Sigmoid colon (tissue), 7 donors: ENCODE results near the gene MORF4L1. TPM values are rescaled to one million over a fixed set of nuclear protein-coding genes. Genes with fewer than 3 reads are reported as not detected.
A peak's percentile ranks its signal among the peaks of the same experiment; 100 is the strongest.
"Not testable (repeated sequence)": the region's sequence is repeated elsewhere in the genome, so short reads cannot be mapped to it uniquely, and the experiment has no call there.

ENCODE experiments used
- DNase-seq: peaks from one replicate; pipeline ENCODE4 v3.0.0-alpha.2; 2019
- H3K27ac ChIP-seq, 4 donors: fragments of 200-600 bp; sonication (generic); one replicate each; pipeline ENCODE4 v1.5.1; 2016 to 2019; ENCODE audit warnings: mild to moderate bottlenecking in 1 of 4
- H3K27me3 ChIP-seq, 3 donors: fragments of 200-600 bp; sonication (generic); one replicate each; pipeline ENCODE4 v1.5.1; 2019; ENCODE audit warnings: mild to moderate bottlenecking in 1 of 3
- H3K36me3 ChIP-seq, 4 donors: fragments of 200-600 bp; sonication (generic); one replicate each; pipeline ENCODE4 v1.5.1; 2016 to 2019
- H3K4me1 ChIP-seq, 4 donors: fragments of 200-600 bp; sonication (generic); one replicate each; pipeline ENCODE4 v1.5.1; 2017 to 2019
- H3K4me3 ChIP-seq, 4 donors: fragments of 200-600 bp; sonication (generic); one replicate each; pipeline ENCODE4 v1.5.1; 2017 to 2019; ENCODE audit warnings: mild to moderate bottlenecking in 2 of 4, moderate library complexity in 1 of 4
- H3K9me3 ChIP-seq, 4 donors: fragments of 200-600 bp in 3 of 4; sonication (generic) in 3 of 4; one replicate each; pipeline versions ENCODE4 v1.5.1 to v1.6.1; 2013 to 2019
- EP300 ChIP-seq, 4 donors: sonication (generic); formaldehyde crosslinking; IDR thresholded peaks; one replicate each; pipeline ENCODE4 v1.6.1; 2017; ENCODE audit warnings: antibody characterized with exemption in 4 of 4
- POLR2A ChIP-seq, 2 donors: fragments of 450-650 bp; IDR thresholded peaks; one replicate each; pipeline ENCODE4 v1.6.1; 2016; ENCODE audit warnings: antibody characterized with exemption in 2 of 2, mild to moderate bottlenecking in 2 of 2, moderate library complexity in 2 of 2
- POLR2AphosphoS5 ChIP-seq, 4 donors: sonication (generic); formaldehyde crosslinking; IDR thresholded peaks; one replicate each; pipeline ENCODE4 v1.6.1; 2017; ENCODE audit warnings: antibody characterized with exemption in 4 of 4
- WGBS, 2 donors: extraction: QIAGEN DNeasy Blood & Tissue Kit; methylation state at CpG; one replicate each; pipeline ENCODE4 v1.1.7; 2013; 5-methylcytosine and 5-hydroxymethylcytosine counted together
- intact Hi-C: fragments of 100-400 bp; cut with DNase I; formaldehyde crosslinking; loops from one replicate; pipeline ENCODE4 v1.15.1; 2023
- polyA plus RNA-seq, 3 donors: library from polyadenylated mRNA; stranded (reverse); fragments of 200-250 nt; gene quantifications; one replicate each; pipeline ENCODE4 v1.2.3, GENCODE V29; 2013
- total RNA-seq, 4 donors: library from RNA; depleted of rRNA; stranded (reverse); fragments of >200 nt; gene quantifications; one replicate each; pipeline ENCODE4 v1.1.0, GENCODE V29; 2016
- TF ChIP-seq, protein P1 (sequence below), 4 experiments: fragments of 450-650 bp in 3 of 4; fragments of 200-600 bp in 1 of 4; IDR thresholded peaks; one replicate each; pipeline ENCODE4 v1.5.1; 2016 to 2019; ENCODE audit warnings: antibody characterized with exemption in 4 of 4, mild to moderate bottlenecking in 3 of 4, moderate library complexity in 2 of 4
- donor health status: healthy with polysubstance abuse.
- donor health status: Bipolar disorder and iron deficiency.
- donor health status: healthy.

The MORF4L1 gene
- total and polyA plus RNA-seq, 7 donors, result 245 to 500 (median 318) TPM

DNA sequence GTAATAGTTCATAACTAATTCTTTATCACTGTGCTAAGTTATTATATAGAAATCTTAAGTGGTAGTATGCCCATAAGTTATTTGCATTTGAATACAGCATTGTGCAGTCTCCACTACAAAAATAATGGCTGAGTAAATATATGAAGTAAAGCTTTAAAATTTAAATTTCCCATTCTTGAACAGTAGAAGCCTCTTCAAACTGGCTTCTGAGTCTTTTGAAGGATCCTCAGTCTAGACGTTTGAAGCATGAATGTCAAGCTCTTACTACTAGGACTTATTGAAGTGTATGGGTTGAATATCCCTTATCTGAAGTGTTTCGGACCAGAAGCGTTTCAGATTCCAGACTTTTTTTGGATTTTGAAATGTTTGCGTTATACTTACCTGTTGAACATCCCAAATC is 16.3 kb downstream of the MORF4L1 start:
- Histone ChIP-seq H3K36me3 (peaks cover 25 to 82% (median 60%) of the 10 kb centered on the region in 4 donors), H3K27ac (no peak overlapping the region), H3K27me3 (no peaks in the 10 kb centered on the region), H3K4me3 (no peak overlapping the region), H3K9me3 (no peaks in the 10 kb centered on the region), H3K4me1 (peaks cover 0 to 11% (median 8%) of the 10 kb centered on the region in 4 donors)
- no peak for TF ChIP-seq POLR2A (IDR thresholded peaks at IDR 0.05)
- TF ChIP-seq EP300 (IDR thresholded peaks at IDR 0.05), result no peak
- no peak for TF ChIP-seq POLR2AphosphoS5 (IDR thresholded peaks at IDR 0.05)
- TF ChIP-seq, protein P1, sequence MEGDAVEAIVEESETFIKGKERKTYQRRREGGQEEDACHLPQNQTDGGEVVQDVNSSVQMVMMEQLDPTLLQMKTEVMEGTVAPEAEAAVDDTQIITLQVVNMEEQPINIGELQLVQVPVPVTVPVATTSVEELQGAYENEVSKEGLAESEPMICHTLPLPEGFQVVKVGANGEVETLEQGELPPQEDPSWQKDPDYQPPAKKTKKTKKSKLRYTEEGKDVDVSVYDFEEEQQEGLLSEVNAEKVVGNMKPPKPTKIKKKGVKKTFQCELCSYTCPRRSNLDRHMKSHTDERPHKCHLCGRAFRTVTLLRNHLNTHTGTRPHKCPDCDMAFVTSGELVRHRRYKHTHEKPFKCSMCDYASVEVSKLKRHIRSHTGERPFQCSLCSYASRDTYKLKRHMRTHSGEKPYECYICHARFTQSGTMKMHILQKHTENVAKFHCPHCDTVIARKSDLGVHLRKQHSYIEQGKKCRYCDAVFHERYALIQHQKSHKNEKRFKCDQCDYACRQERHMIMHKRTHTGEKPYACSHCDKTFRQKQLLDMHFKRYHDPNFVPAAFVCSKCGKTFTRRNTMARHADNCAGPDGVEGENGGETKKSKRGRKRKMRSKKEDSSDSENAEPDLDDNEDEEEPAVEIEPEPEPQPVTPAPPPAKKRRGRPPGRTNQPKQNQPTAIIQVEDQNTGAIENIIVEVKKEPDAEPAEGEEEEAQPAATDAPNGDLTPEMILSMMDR (IDR thresholded peaks at IDR 0.05), result no peak
- no peak for DNase-seq
- WGBS, 2 donors, result 88 to 94% methylated on average over 4 of the region's 4 CpGs
- intact Hi-C loops, result no loop called here

DNA sequence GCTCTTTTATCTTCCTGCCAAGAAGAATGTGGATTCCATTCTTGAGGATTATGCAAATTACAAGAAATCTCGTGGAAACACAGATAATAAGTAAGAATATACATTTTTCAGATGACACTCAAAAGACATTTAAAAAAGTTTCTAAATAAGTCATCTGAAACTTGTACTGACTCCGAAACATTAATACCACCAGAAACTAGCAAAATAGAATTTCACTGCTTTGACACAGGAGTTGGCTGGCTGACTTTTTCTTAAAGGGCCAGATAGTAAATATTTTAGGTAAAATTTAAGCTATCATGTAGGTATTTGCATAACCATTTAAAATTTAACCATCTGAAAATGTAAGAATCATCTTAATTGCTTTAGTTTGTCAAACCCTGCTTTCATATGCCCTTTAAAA is 20.8 kb downstream of the MORF4L1 start:
- no peak for DNase-seq
- no peaks in the 10 kb centered on the region for H3K9me3 ChIP-seq
- TF ChIP-seq EP300 (IDR thresholded peaks at IDR 0.05) (no peak), POLR2A (IDR thresholded peaks at IDR 0.05) (no peak), POLR2AphosphoS5 (IDR thresholded peaks at IDR 0.05) (no peak)
- TF ChIP-seq, protein P1 (IDR thresholded peaks at IDR 0.05), result no peak
- H3K27ac ChIP-seq, result no peak overlapping the region
- H3K36me3 ChIP-seq, result peaks cover 24 to 100% (median 58%) of the 10 kb centered on the region in 4 donors
- no peaks in the 10 kb centered on the region for H3K4me1 ChIP-seq
- no peak overlapping the region for H3K4me3 ChIP-seq
- WGBS, 2 donors, result 72 to 84% methylated on average over 2 of the region's 2 CpGs
- intact Hi-C loops, result no loop called here
- no peaks in the 10 kb centered on the region for H3K27me3 ChIP-seq

DNA sequence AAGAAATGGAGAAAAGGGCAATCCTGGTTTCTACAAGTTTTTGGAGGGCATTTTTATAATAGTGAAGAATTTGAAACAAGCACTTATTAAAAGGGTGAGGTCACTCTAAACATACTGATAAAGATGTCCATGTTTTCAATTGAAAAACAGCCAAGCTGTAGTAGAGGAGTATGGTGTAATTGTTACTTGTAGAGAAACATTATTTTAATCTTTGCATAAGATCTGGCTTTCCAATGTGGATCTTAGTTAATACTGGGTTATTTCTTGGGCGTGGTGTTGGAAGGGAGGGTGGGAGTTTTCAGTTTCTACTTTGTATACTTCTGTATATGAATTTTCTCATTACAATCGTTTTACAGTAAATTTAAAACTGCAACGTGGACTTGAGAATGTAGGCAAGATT is 22.8 kb downstream of the MORF4L1 start:
- Histone ChIP-seq H3K27me3 (no peaks in the 10 kb centered on the region), H3K9me3 (no peaks in the 10 kb centered on the region), H3K4me3 (no peak overlapping the region), H3K36me3 (peaks cover 24 to 100% (median 65%) of the 10 kb centered on the region in 4 donors), H3K27ac (no peak overlapping the region), H3K4me1 (no peaks in the 10 kb centered on the region)
- WGBS, 2 donors, result 80 to 85% methylated on average over 3 of the region's 3 CpGs
- no peak for DNase-seq
- TF ChIP-seq POLR2A (IDR thresholded peaks at IDR 0.05) (no peak), POLR2AphosphoS5 (IDR thresholded peaks at IDR 0.05) (no peak)
- intact Hi-C loops, result no loop called here

DNA sequence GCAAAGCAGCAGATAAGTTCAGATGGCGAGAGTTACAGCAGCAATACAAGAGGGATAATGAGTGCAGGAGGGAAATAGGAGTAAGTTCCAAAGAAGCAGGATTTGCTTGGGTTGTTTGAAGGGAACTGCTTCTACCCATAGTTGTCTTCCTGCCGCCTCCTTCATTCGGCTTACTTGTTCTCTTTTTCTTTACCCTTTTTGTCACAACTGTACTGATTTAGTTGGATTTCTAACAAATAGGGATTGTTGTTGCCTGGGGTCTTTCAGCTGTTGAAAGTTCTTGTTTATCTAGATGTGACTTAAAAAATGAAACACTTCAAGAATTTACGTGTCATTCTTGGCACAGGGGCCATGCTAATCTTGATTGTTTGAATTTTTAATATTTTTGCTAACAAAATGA is 25.9 kb downstream of the MORF4L1 start:
- intact Hi-C loops, result no loop called here
- WGBS, 2 donors, result 91 to 92% methylated on average over 4 of the region's 4 CpGs
- peaks cover 21 to 100% (median 59%) of the 10 kb centered on the region in 4 donors for H3K36me3 ChIP-seq
- H3K27ac ChIP-seq, result no peak overlapping the region
- H3K4me1 ChIP-seq, result peaks cover 0 to 10% (median 4%) of the 10 kb centered on the region in 4 donors
- H3K27me3 ChIP-seq, result no peaks in the 10 kb centered on the region
- TF ChIP-seq POLR2A (IDR thresholded peaks at IDR 0.05) (no peak), EP300 (IDR thresholded peaks at IDR 0.05) (no peak)
- TF ChIP-seq, protein P1 (IDR thresholded peaks at IDR 0.05), result no peak
- DNase-seq, result no peak
- H3K4me3 ChIP-seq, result no peak overlapping the region
- no peaks in the 10 kb centered on the region for H3K9me3 ChIP-seq

DNA sequence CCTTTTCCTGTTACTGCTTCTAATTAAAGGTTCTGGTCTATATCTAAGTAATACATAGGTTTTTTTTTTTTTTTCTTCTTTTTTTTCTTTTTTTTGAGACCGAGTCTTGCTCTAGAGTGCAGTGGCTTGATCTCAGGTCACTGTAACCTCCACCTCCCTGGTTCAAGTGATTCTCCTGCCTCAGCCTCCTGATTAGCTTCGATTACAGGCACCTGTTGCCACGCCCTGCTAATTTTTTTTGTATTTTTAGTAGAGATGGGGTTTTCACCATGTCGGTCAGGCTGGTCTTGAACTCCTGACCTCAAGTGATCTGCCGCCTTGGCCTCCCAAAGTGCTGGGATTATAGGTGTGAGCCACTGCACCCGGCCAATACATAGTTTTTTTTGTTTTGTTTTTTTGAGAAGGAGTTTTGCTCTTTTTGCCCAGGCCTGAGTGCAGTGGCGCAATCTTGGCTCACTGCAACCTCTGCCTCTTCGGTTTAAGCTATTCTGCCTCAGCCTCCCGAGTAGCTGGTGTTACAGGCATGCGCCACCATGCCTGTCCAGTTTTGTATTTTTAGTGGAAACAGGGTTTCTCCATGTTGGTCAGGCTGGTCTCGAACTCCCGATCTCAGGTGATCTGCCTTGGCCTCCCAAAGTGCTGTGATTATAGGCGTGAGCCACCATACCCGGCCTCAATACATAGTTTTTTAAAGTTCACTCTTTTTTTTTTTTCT is 28.3 kb downstream of the MORF4L1 start:
- peaks cover 0 to 16% (median 10%) of the 10 kb centered on the region in 4 donors for H3K4me1 ChIP-seq

DNA sequence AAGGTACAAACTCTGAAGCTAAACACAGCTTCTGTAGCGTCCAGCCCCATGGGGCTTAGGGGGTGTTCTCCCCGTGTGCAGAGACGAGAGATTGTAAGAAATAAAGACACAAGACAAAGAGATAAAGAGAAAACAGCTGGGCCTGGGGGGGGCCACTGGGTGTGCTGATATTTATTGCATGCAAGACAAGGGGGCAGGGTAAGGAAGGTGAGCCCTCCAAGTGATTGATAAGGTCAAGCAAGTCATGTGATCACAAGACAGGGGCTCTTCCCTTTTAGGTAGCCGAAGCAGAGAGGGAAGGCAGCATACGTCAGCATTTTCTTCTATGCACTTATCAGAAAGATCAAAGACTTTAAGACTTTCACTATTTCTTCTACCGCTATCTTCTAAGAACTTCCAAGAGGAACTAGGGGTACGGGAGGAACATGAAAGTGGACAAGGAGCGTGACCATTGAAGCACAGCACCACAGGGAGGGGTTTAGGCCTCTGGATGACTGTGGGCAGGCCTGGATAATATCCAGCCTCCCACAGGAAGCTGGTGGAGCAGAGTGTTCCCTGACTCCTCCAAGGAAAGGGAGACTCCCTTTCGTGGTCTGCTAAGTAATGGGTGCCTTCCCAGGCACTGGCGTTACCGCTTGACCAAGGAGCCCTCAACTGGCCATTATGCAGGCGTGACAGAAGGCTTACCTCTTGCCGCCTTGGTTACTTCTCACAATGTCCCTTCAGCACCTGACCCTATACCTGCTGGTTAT is 29.8 kb downstream of the MORF4L1 start:
- Histone ChIP-seq H3K36me3 (peaks cover 12 to 99% (median 50%) of the 10 kb centered on the region in 4 donors), H3K4me1 (peaks cover 0 to 29% (median 18%) of the 10 kb centered on the region in 4 donors), H3K27ac (peak overlapping the region in 2 of 4 donors; percentile 3 to 51)
- H3K4me3 ChIP-seq, H3K27me3 ChIP-seq, intact Hi-C loops, H3K9me3 ChIP-seq, DNase-seq: not testable (repeated sequence)
- WGBS, 2 donors, result 87% methylated on average over 13 of the region's 13 CpGs

More for the DNA sequence above, 28.3 kb downstream of the MORF4L1 start:
- H3K9me3 ChIP-seq, DNase-seq, H3K27me3 ChIP-seq, H3K27ac ChIP-seq, intact Hi-C loops, H3K4me3 ChIP-seq: not testable (repeated sequence)
- H3K36me3 ChIP-seq, result peaks cover 12 to 99% (median 50%) of the 10 kb centered on the region in 4 donors
- WGBS, 2 donors, result 94 to 97% methylated on average over 14 of the region's 14 CpGs
